Measurements from ENCODE around the gene ABCB9.

- no peak for TF ChIP-seq NR2C2 (CRISPR knock-in tag; IDR thresholded peaks at IDR 0.05)
- no peak for TF ChIP-seq CTCF (IDR thresholded peaks at IDR 0.05)
- TF ChIP-seq ZBTB21 (CRISPR knock-in tag; IDR thresholded peaks at IDR 0.05; ENCODE audit: borderline replicate concordance): no peak
- no peak for TF ChIP-seq E2F1 (CRISPR knock-in tag; IDR thresholded peaks at IDR 0.05)
These were observed 40.7 kb upstream of the ABCB9 start for GRCh38 chr12:123006977-123007376.
